Peyer's patch (tissue), 4 donors: ENCODE results near the gene IGFBPL1. TPM values are rescaled to one million over a fixed set of nuclear protein-coding genes. Genes with fewer than 3 reads are reported as not detected.
A peak's percentile ranks its signal among the peaks of the same experiment; 100 is the strongest.

Experiments used
- DNase-seq, 3 donors: peaks; one replicate each; pipeline ENCODE4 v3.0.0-alpha.2; 2017 to 2019
- H3K27ac ChIP-seq, 4 donors: fragments of 200-600 bp; sonication (generic); one replicate each; pipeline ENCODE4 v1.5.1; 2016 to 2019
- H3K27me3 ChIP-seq, 2 donors: fragments of 200-600 bp; sonication (generic); one replicate each; pipeline ENCODE4 v1.5.1; 2019
- H3K36me3 ChIP-seq, 3 donors: fragments of 200-600 bp; sonication (generic); one replicate each; pipeline ENCODE4 v1.5.1; 2016 to 2019
- H3K4me1 ChIP-seq, 4 donors: fragments of 200-600 bp; sonication (generic); one replicate each; pipeline ENCODE4 v1.5.1; 2016 to 2019
- H3K4me3 ChIP-seq, 4 donors: fragments of 200-600 bp; sonication (generic); 1 replicate in 3 of 4; 2 replicates in 1 of 4; pipeline ENCODE4 v1.5.1; 2016 to 2019; ENCODE audit warnings: mild to moderate bottlenecking in 1 of 4
- H3K9me3 ChIP-seq, 4 donors: fragments of 200-600 bp; sonication (generic); one replicate each; pipeline ENCODE4 v1.5.1; 2016 to 2019; ENCODE audit warnings: mild to moderate bottlenecking in 1 of 4
- CTCF ChIP-seq, 6 experiments: fragments of 450-650 bp in 4 of 6; fragments of 200-600 bp in 2 of 6; sonication (generic) in 1 of 6; IDR thresholded peaks; one replicate each; pipeline ENCODE4 v1.5.1; 2017 to 2019; ENCODE audit warnings: antibody characterized with exemption in 6 of 6, mild to moderate bottlenecking in 3 of 6, moderate library complexity in 1 of 6
- POLR2A ChIP-seq, 2 donors: fragments of 450-650 bp; IDR thresholded peaks; one replicate each; pipeline ENCODE4 v1.5.1; 2017; ENCODE audit warnings: antibody characterized with exemption in 2 of 2, mild to moderate bottlenecking in 2 of 2, moderate library complexity in 2 of 2
- total RNA-seq, 4 donors: library from RNA; depleted of rRNA; stranded (reverse); fragments of >200 nt; gene quantifications; one replicate each; pipeline ENCODE4 v1.1.0, GENCODE V29; 2016

Gene IGFBPL1
- total RNA-seq, 4 donors from 2014 or later: 1.2 to 1.4 TPM; not detected in 2

DNA sequence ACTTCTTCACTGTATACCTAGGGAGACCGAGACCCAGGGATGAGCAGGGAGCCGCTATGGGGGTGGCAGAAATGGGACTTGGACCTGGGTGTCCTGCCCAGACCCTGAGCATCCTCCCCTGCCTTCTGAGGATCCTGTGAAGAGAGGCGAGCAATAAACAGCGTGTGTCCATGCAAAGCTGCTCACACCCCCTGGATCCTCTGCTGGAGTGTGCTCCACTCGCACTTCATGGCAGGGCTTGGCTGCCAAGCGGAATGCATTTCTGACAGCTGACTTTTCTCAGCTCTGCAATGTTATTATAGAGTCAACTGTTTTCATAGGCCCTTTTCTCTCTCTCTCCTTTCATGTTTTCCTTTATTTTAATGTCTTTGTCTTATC, 62.8 kb downstream of the IGFBPL1 start:
- H3K4me3 ChIP-seq: no peak overlapping the region
- H3K36me3 ChIP-seq: no peaks in the 10 kb centered on the region
- no peak overlapping the region for H3K27ac ChIP-seq
- no peaks in the 10 kb centered on the region for H3K4me1 ChIP-seq
- no peaks in the 10 kb centered on the region for H3K27me3 ChIP-seq
- DNase-seq: peak in 1 of 3 donors; percentile 34
- TF ChIP-seq CTCF (IDR thresholded peaks at IDR 0.05) (no peak), POLR2A (IDR thresholded peaks at IDR 0.05) (no peak)
- no peaks in the 10 kb centered on the region for H3K9me3 ChIP-seq

GRCh38 chr9:38360839-38361472, 63.3 kb downstream of the IGFBPL1 start:
- peak in 1 of 3 donors; percentile 17 for DNase-seq

GRCh38 chr9:38359689-38360385, 64.4 kb downstream of the IGFBPL1 start:
- H3K27me3 ChIP-seq: no peaks in the 10 kb centered on the region
- no peak overlapping the region for H3K27ac ChIP-seq
- no peaks in the 10 kb centered on the region for H3K4me1 ChIP-seq
- no peaks in the 10 kb centered on the region for H3K36me3 ChIP-seq
- H3K4me3 ChIP-seq: no peak overlapping the region
- no peak for DNase-seq
- no peak for TF ChIP-seq CTCF (IDR thresholded peaks at IDR 0.05)
- no peak for TF ChIP-seq POLR2A (IDR thresholded peaks at IDR 0.05)
- no peaks in the 10 kb centered on the region for H3K9me3 ChIP-seq

More at GRCh38 chr9:38360839-38361472, 63.3 kb downstream of the IGFBPL1 start:
- no peaks in the 10 kb centered on the region for H3K36me3 ChIP-seq
- H3K4me1 ChIP-seq: no peaks in the 10 kb centered on the region
- no peak overlapping the region for H3K4me3 ChIP-seq
- TF ChIP-seq CTCF (IDR thresholded peaks at IDR 0.05): no peak
- no peak for TF ChIP-seq POLR2A (IDR thresholded peaks at IDR 0.05)
- no peaks in the 10 kb centered on the region for H3K9me3 ChIP-seq
- H3K27ac ChIP-seq: no peak overlapping the region
- no peaks in the 10 kb centered on the region for H3K27me3 ChIP-seq

DNA sequence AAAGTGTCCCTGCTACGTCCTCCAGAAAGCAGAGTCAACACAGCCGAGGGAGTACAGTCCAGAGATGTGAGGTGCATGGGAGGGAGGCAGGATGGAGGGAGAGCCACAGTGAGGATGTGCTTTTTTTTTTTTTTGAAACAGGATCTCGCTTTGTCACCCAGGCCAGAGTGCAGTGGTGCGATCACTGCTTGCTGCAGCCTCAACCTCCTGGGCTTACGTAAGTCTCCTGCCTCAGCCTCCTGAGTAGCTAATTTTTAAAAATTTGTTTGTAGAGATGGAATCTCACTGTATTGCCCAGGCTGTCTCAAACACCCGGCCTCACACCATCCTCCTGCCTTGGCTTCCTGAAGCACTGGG, 65.0 kb downstream of the IGFBPL1 start:
- TF ChIP-seq CTCF (IDR thresholded peaks at IDR 0.05) (no peak), POLR2A (IDR thresholded peaks at IDR 0.05) (no peak)
- H3K9me3 ChIP-seq: no peaks in the 10 kb centered on the region
- no peak for DNase-seq
- H3K27me3 ChIP-seq: no peaks in the 10 kb centered on the region
- H3K4me3 ChIP-seq: no peak overlapping the region
- H3K36me3 ChIP-seq: no peaks in the 10 kb centered on the region
- no peak overlapping the region for H3K27ac ChIP-seq
- no peaks in the 10 kb centered on the region for H3K4me1 ChIP-seq

DNA sequence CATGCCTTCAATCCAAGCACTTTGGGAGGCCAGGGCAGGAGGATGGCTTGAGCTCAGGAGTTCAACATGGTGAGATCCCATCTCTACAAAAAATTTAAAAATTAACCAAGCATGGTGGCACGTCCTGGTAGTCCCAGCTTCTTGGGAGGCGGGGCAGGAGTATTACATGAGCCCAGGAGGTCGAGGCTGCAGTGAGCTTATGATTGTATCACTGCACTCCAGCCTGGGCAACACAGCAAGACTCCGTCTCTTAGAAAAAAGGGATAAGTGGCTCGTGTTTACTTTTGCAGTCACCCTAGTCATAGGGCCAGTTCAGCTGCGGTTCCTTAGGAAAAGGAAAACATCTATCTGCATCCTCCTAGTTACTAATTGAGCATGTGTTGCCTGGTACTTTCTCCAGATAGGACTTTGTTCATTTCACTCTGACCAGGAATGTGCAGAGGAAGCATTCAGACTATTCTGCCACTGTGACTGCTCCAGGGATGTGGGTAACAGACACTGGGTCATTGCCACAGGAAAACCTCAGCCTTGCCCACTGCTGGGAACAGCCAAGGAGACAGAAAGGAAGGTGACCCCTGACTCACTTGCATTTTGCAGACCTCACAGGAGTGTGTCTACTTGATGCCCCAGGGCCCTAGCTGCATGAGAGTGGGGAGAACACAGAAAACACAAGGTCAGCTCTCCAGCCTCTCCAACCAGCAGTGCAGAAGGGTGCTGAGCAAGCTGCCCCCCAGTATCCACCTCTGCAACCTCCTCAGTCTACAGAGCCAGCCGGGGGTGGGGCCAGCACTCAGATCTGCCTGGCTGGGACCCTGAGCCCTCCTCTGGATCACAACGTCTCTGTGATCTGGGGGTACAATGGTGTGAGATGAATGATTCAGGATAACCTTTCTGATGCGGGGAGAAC, 65.6 kb downstream of the IGFBPL1 start:
- Histone ChIP-seq H3K27me3 (no peaks in the 10 kb centered on the region), H3K36me3 (no peaks in the 10 kb centered on the region), H3K27ac (no peak overlapping the region), H3K9me3 (no peaks in the 10 kb centered on the region), H3K4me3 (no peak overlapping the region), H3K4me1 (no peaks in the 10 kb centered on the region)
- TF ChIP-seq POLR2A (IDR thresholded peaks at IDR 0.05) (no peak), CTCF (IDR thresholded peaks at IDR 0.05) (no peak)
- DNase-seq: peak in 1 of 3 donors; percentile 27
